SK-N-SH treated with all-trans-retinoic acid at 6 μM for 48 hours (cell line): ENCODE results near the gene TMCC3.

ENCODE experiments used
- ISL1 ChIP-seq: fragments of 250-450 bp; sonication (Bioruptor Pico); IDR thresholded peaks from 2 replicates; pipeline ENCODE4 v2.1.2; 2022; ENCODE audit warnings: mild to moderate bottlenecking, moderate library complexity
- PATZ1 ChIP-seq: fragments of 250-450 bp; sonication (Bioruptor Pico); IDR thresholded peaks from 2 replicates; pipeline ENCODE4 v1.8.0; 2020; ENCODE audit warnings: mild to moderate bottlenecking, moderate library complexity, borderline replicate concordance
- ZNF8 ChIP-seq: fragments of 450-650 bp; formaldehyde crosslinking; IDR thresholded peaks from 2 replicates; pipeline ENCODE4 v1.5.0; 2020; ENCODE audit warnings: mild to moderate bottlenecking, moderate library complexity

DNA sequence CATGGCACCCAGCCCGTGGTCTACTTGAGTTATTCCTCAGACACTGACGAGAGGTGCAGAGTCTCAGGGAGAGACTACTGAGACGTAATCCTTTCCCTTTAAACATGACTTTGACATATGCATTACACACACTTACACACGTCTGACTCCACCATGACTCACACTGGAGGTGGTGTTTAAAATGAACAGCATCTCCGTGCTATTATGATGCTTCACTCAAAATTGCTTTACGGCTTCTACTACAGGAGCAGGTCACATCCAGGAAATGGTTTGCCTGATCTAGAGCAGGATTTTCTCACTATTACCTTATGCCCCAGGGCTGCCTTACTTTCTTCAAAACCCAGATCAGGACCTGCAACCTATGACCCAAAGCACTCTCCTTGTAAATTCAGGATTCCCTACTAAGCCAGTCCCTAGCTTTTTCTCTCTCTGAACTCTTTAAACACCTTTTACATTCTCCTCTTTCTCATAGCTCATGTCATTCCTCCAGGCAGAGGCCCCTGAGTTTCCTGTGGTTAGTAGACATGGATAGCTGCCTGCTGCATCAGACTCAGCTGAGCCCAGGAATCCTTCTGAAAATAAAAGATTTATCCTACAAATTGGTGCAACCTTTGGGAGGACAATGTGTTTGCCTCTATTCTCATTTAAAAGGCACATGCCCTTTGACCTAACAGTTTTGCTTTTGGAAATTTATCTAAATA lies 31.2 kb downstream of the TMCC3 start:
- TF ChIP-seq PATZ1 (CRISPR knock-in tag), result no peak
- TF ChIP-seq ISL1 (CRISPR knock-in tag), result no peak
- no peak for TF ChIP-seq ZNF8 (CRISPR knock-in tag)
